ENCODE results near the gene ACACA. TPM values are rescaled to one million over a fixed set of nuclear protein-coding genes. Genes with fewer than 3 reads are reported as not detected.
A peak's percentile ranks its signal among the peaks of the same experiment; 100 is the strongest.

ACACA gene
- total RNA-seq, 1 donor from 2014 or later = 101 TPM

- no peak overlapping the region for H3K27ac Mint-ChIP-seq
- H3K36me3 Mint-ChIP-seq = peaks cover 35% of the 10 kb centered on the region
- H3K27me3 Mint-ChIP-seq = no peaks in the 10 kb centered on the region
- no peak overlapping the region for H3K4me3 Mint-ChIP-seq
- no peak for TF ChIP-seq CTCF (conservative IDR thresholded peaks at IDR 0.05)
- H3K9me3 Mint-ChIP-seq = no peaks in the 10 kb centered on the region
- DNase-seq (ENCODE audit: extremely low spot score, unreplicated experiment) = no peak
- H3K4me1 Mint-ChIP-seq (ENCODE audit: unreplicated experiment) = no peaks in the 10 kb centered on the region
Measured at GRCh38 chr17:37162800-37163199, 243.8 kb downstream of the ACACA start.

GRCh38 chr17:37160944-37161343, 245.7 kb downstream of the ACACA start:
- Mint-ChIP-seq H3K4me1 (ENCODE audit: unreplicated experiment) (no peaks in the 10 kb centered on the region), H3K27ac (peak overlapping the region; percentile 17), H3K4me3 (no peak overlapping the region), H3K36me3 (peaks cover 42% of the 10 kb centered on the region), H3K9me3 (no peaks in the 10 kb centered on the region), H3K27me3 (no peaks in the 10 kb centered on the region)
- TF ChIP-seq CTCF (conservative IDR thresholded peaks at IDR 0.05) = no peak
- no peak for DNase-seq (ENCODE audit: extremely low spot score, unreplicated experiment)

- no peak overlapping the region for H3K4me3 Mint-ChIP-seq
- no peak overlapping the region for H3K27ac Mint-ChIP-seq
- peaks cover 36% of the 10 kb centered on the region for H3K36me3 Mint-ChIP-seq
- H3K27me3 Mint-ChIP-seq = no peaks in the 10 kb centered on the region
- H3K4me1 Mint-ChIP-seq (ENCODE audit: unreplicated experiment) = no peaks in the 10 kb centered on the region
- DNase-seq (ENCODE audit: extremely low spot score, unreplicated experiment) = no peak
- TF ChIP-seq CTCF (conservative IDR thresholded peaks at IDR 0.05) = no peak
- no peaks in the 10 kb centered on the region for H3K9me3 Mint-ChIP-seq
Measured at GRCh38 chr17:37158290-37158689, 248.3 kb downstream of the ACACA start.

- Mint-ChIP-seq H3K27me3 (no peaks in the 10 kb centered on the region), H3K4me3 (no peak overlapping the region), H3K36me3 (peaks cover 32% of the 10 kb centered on the region), H3K4me1 (ENCODE audit: unreplicated experiment) (peaks cover 10% of the 10 kb centered on the region), H3K27ac (no peak overlapping the region), H3K9me3 (no peaks in the 10 kb centered on the region)
- TF ChIP-seq CTCF (conservative IDR thresholded peaks at IDR 0.05) = no peak
- DNase-seq (ENCODE audit: extremely low spot score, unreplicated experiment) = no peak
Measured at GRCh38 chr17:37148156-37148555, 258.5 kb downstream of the ACACA start.

GRCh38 chr17:37147301-37147812, 259.3 kb downstream of the ACACA start:
- peaks cover 10% of the 10 kb centered on the region for H3K4me1 Mint-ChIP-seq (ENCODE audit: unreplicated experiment)
- H3K27me3 Mint-ChIP-seq = no peaks in the 10 kb centered on the region
- peak overlapping the region; percentile 5 for H3K27ac Mint-ChIP-seq
- DNase-seq (ENCODE audit: extremely low spot score, unreplicated experiment) = no peak
- H3K9me3 Mint-ChIP-seq = no peaks in the 10 kb centered on the region
- peaks cover 28% of the 10 kb centered on the region for H3K36me3 Mint-ChIP-seq
- TF ChIP-seq CTCF (conservative IDR thresholded peaks at IDR 0.05) = no peak
- H3K4me3 Mint-ChIP-seq = no peak overlapping the region
